ENCODE data around the gene ZNF407.

ZNF407 gene

GRCh38 chr18:75087119-75088020 lies 489.7 kb downstream of the ZNF407 start:
- Histone ChIP-seq H3K27me3 (ENCODE audit: insufficient read depth, poor library complexity, severe bottlenecking) (no peaks in the 10 kb centered on the region), H3K27ac (replicated peaks) (no peak overlapping the region), H3K4me3 (replicated peaks; ENCODE audit: insufficient read depth, low read length) (no peak overlapping the region)
- DNase-seq (ENCODE audit: low read depth in 1 of 2, low spot score in 1 of 2), result no peak
- no peak for TF ChIP-seq SPI1 (IDR thresholded peaks at IDR 0.05; ENCODE audit: borderline replicate concordance, low read depth)
- TF ChIP-seq REST (IDR thresholded peaks at IDR 0.05; ENCODE audit: insufficient replicate concordance, low read depth), result no peak
- TF ChIP-seq POLR2AphosphoS5 (IDR thresholded peaks at IDR 0.05; ENCODE audit: low read depth), result no peak
- no peak for TF ChIP-seq CTCF (IDR thresholded peaks at IDR 0.05; ENCODE audit: insufficient read depth, low read length)
- no peak for TF ChIP-seq GABPA (IDR thresholded peaks at IDR 0.05; ENCODE audit: low read depth)

GRCh38 chr18:75088021-75088506 lies 490.4 kb downstream of the ZNF407 start:
- TF ChIP-seq GABPA (IDR thresholded peaks at IDR 0.05; ENCODE audit: low read depth) (no peak), REST (IDR thresholded peaks at IDR 0.05; ENCODE audit: insufficient replicate concordance, low read depth) (no peak), CTCF (IDR thresholded peaks at IDR 0.05; ENCODE audit: insufficient read depth, low read length) (no peak), SPI1 (IDR thresholded peaks at IDR 0.05; ENCODE audit: borderline replicate concordance, low read depth) (no peak)
- DNase-seq (ENCODE audit: low read depth in 1 of 2, low spot score in 1 of 2), result no peak

GRCh38 chr18:75088622-75089211 lies 491.0 kb downstream of the ZNF407 start:
- no peak for DNase-seq (ENCODE audit: low read depth in 1 of 2, low spot score in 1 of 2)
- TF ChIP-seq REST (IDR thresholded peaks at IDR 0.05; ENCODE audit: insufficient replicate concordance, low read depth), result no peak
- no peak for TF ChIP-seq GABPA (IDR thresholded peaks at IDR 0.05; ENCODE audit: low read depth)
- no peak for TF ChIP-seq SPI1 (IDR thresholded peaks at IDR 0.05; ENCODE audit: borderline replicate concordance, low read depth)
- no peak for TF ChIP-seq CTCF (IDR thresholded peaks at IDR 0.05; ENCODE audit: insufficient read depth, low read length)
- TF ChIP-seq POLR2AphosphoS5 (IDR thresholded peaks at IDR 0.05; ENCODE audit: low read depth), result no peak
- H3K27ac ChIP-seq (replicated peaks), result no peak overlapping the region
- no peak overlapping the region for H3K4me3 ChIP-seq (replicated peaks; ENCODE audit: insufficient read depth, low read length)
- H3K27me3 ChIP-seq (ENCODE audit: insufficient read depth, poor library complexity, severe bottlenecking), result no peaks in the 10 kb centered on the region

More at GRCh38 chr18:75088021-75088506, 490.4 kb downstream of the ZNF407 start:
- no peak overlapping the region for H3K4me3 ChIP-seq (replicated peaks; ENCODE audit: insufficient read depth, low read length)
- no peaks in the 10 kb centered on the region for H3K27me3 ChIP-seq (ENCODE audit: insufficient read depth, poor library complexity, severe bottlenecking)
- H3K27ac ChIP-seq (replicated peaks), result no peak overlapping the region
